Brain pericyte (primary cell): ENCODE data around the gene KRT76.
"Not testable (repeated sequence)": the region's sequence is repeated elsewhere in the genome, so short reads cannot be mapped to it uniquely, and the experiment has no call there.

Experiments
- DNase-seq: peaks from one replicate; pipeline ENCODE4 v3.0.0-alpha.2; 2012; ENCODE audit warnings: low read depth, low spot score

The KRT76 gene

GRCh38 chr12:52759695-52760094 lies 17.4 kb downstream of the KRT76 start:
- DNase-seq, result no peak

GRCh38 chr12:52759218-52759617 lies 17.9 kb downstream of the KRT76 start:
- DNase-seq, result no peak

- DNase-seq, result no peak
These were observed 19.5 kb downstream of the KRT76 start for GRCh38 chr12:52757449-52758176.

- DNase-seq, result no peak
These were observed 20.7 kb downstream of the KRT76 start for GRCh38 chr12:52756281-52756960.

- no peak for DNase-seq
These were observed 21.6 kb downstream of the KRT76 start for GRCh38 chr12:52755533-52755932.

GRCh38 chr12:52754135-52754534 lies 23.0 kb downstream of the KRT76 start:
- no peak for DNase-seq

- no peak for DNase-seq
These were observed 23.9 kb downstream of the KRT76 start for GRCh38 chr12:52753283-52753682.

GRCh38 chr12:52752516-52752915 lies 24.6 kb downstream of the KRT76 start:
- DNase-seq, result no peak

GRCh38 chr12:52751795-52752194 lies 25.4 kb downstream of the KRT76 start:
- DNase-seq, result no peak

GRCh38 chr12:52750532-52750931 lies 26.6 kb downstream of the KRT76 start:
- DNase-seq, result not testable (repeated sequence)

- no peak for DNase-seq
These were observed 27.3 kb downstream of the KRT76 start for GRCh38 chr12:52749827-52750226.

- DNase-seq, result no peak
These were observed 28.6 kb downstream of the KRT76 start for GRCh38 chr12:52748578-52748977.

GRCh38 chr12:52745554-52745953 lies 31.6 kb downstream of the KRT76 start:
- DNase-seq, result no peak

- no peak for DNase-seq
These were observed 32.5 kb downstream of the KRT76 start for GRCh38 chr12:52744493-52745156.

- no peak for DNase-seq
These were observed 34.2 kb downstream of the KRT76 start for GRCh38 chr12:52742822-52743457.

- DNase-seq, result no peak
These were observed 35.0 kb downstream of the KRT76 start for GRCh38 chr12:52742196-52742580.

GRCh38 chr12:52741375-52742195 lies 35.6 kb downstream of the KRT76 start:
- no peak for DNase-seq

GRCh38 chr12:52740584-52740983 lies 36.6 kb downstream of the KRT76 start:
- DNase-seq, result no peak

- DNase-seq, result no peak
These were observed 37.2 kb downstream of the KRT76 start for GRCh38 chr12:52739963-52740362.

- DNase-seq, result no peak
These were observed 41.1 kb downstream of the KRT76 start for GRCh38 chr12:52735816-52736632.

GRCh38 chr12:52735106-52735505 lies 42.0 kb downstream of the KRT76 start:
- no peak for DNase-seq
